Uterus (tissue), 4 donors: ENCODE results near the gene KRT82. TPM values are rescaled to one million over a fixed set of nuclear protein-coding genes. Genes with fewer than 3 reads are reported as not detected.

Experiments used
- DNase-seq, 2 donors: peaks; one replicate each; pipeline ENCODE4 v3.0.0-alpha.2; 2019 to 2020
- H3K27ac ChIP-seq, 2 donors: fragments of 200-600 bp; sonication (generic); 1 replicate in 1 of 2; 2 replicates in 1 of 2; pipeline ENCODE4 v1.5.1; 2016 to 2018
- H3K27me3 ChIP-seq, 2 donors: fragments of 200-600 bp; sonication (generic); one replicate each; pipeline ENCODE4 v1.5.1; 2018 to 2019; ENCODE audit warnings: control low read depth in 1 of 2
- H3K36me3 ChIP-seq, 2 donors: fragments of 200-600 bp; sonication (generic); one replicate each; pipeline ENCODE4 v1.5.1; 2019; ENCODE audit warnings: control low read depth in 1 of 2
- H3K4me1 ChIP-seq, 2 donors: fragments of 200-600 bp; sonication (generic); one replicate each; pipeline ENCODE4 v1.5.1; 2018 to 2019; ENCODE audit warnings: control low read depth in 1 of 2
- H3K4me3 ChIP-seq, 2 donors: fragments of 200-600 bp; sonication (generic); 1 replicate in 1 of 2; 2 replicates in 1 of 2; pipeline ENCODE4 v1.5.1; 2018 to 2019; ENCODE audit warnings: mild to moderate bottlenecking in 1 of 2
- H3K9me3 ChIP-seq, 2 donors: fragments of 200-600 bp; sonication (generic); one replicate each; pipeline ENCODE4 v1.5.1; 2019; ENCODE audit warnings: control low read depth in 1 of 2
- POLR2A ChIP-seq, 2 donors: fragments of 450-650 bp; IDR thresholded peaks; one replicate each; pipeline ENCODE4 v1.6.1; 2016; ENCODE audit warnings: antibody characterized with exemption in 2 of 2, mild to moderate bottlenecking in 1 of 2, moderate library complexity in 1 of 2
- intact Hi-C: fragments of 100-400 bp; cut with DNase I; formaldehyde crosslinking; loops from one replicate; pipeline ENCODE4 v1.15.1; 2023; ENCODE audit warnings: low total_unique reads
- total RNA-seq, 4 donors: library from RNA; depleted of rRNA in 3 of 4; stranded (reverse); fragments of >200 nt in 3 of 4; gene quantifications; one replicate each; pipeline versions ENCODE4 v1.1.0 to v1.2.4, GENCODE V29; 2014 to 2023
- TF ChIP-seq, protein P1 (sequence below), 4 experiments: fragments of 200-600 bp in 2 of 4; fragments of 450-650 bp in 2 of 4; sonication (generic) in 2 of 4; IDR thresholded peaks; one replicate each; pipeline ENCODE4 v1.5.1; 2016 to 2019; ENCODE audit warnings: antibody characterized with exemption in 4 of 4, mild to moderate bottlenecking in 2 of 4, moderate library complexity in 1 of 4
- donor health status: DM: yes; HTN: yes; CAD: no.

Gene KRT82
- total RNA-seq, 4 donors from 2014 or later, result not detected

DNA sequence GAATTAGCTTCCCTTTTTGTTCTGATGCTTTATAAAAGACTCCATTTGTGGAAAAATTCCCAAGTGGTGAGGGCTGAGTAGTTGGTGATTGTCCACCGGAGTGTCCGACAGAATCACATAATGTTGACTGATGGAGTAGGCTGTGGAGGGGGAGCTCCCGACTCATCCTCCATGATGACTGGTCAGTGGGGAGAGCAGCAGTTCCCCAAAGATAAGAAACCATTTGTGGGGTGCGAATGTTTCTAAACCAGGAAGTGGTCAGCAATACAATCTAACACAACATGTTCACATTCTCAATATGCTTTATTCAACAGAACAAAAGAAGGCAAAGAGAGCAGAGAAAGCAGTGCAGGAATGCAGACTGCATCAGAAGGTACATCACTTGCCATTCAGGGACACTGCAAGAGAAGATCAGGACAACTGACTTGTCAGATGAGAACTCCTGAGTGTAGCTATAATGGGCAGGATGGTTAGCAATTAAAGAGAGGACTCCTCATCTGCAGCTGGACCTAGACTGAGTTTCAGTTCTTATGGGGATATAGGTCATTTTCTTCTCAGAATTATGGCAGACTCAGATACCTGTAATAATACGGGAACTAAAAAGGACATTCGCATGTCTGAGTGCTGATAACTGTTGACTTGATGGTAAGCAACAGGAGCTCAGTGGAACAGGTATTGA is 40.4 kb upstream of the KRT82 start:
- no peak for TF ChIP-seq POLR2A (IDR thresholded peaks at IDR 0.05)
- TF ChIP-seq, protein P1, sequence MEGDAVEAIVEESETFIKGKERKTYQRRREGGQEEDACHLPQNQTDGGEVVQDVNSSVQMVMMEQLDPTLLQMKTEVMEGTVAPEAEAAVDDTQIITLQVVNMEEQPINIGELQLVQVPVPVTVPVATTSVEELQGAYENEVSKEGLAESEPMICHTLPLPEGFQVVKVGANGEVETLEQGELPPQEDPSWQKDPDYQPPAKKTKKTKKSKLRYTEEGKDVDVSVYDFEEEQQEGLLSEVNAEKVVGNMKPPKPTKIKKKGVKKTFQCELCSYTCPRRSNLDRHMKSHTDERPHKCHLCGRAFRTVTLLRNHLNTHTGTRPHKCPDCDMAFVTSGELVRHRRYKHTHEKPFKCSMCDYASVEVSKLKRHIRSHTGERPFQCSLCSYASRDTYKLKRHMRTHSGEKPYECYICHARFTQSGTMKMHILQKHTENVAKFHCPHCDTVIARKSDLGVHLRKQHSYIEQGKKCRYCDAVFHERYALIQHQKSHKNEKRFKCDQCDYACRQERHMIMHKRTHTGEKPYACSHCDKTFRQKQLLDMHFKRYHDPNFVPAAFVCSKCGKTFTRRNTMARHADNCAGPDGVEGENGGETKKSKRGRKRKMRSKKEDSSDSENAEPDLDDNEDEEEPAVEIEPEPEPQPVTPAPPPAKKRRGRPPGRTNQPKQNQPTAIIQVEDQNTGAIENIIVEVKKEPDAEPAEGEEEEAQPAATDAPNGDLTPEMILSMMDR (IDR thresholded peaks at IDR 0.05), result no peak
- Histone ChIP-seq H3K27ac (no peak overlapping the region), H3K4me1 (no peaks in the 10 kb centered on the region), H3K27me3 (no peaks in the 10 kb centered on the region), H3K36me3 (no peaks in the 10 kb centered on the region), H3K4me3 (no peak overlapping the region), H3K9me3 (no peaks in the 10 kb centered on the region)
- no peak for DNase-seq
- intact Hi-C loops, result no loop called here

DNA sequence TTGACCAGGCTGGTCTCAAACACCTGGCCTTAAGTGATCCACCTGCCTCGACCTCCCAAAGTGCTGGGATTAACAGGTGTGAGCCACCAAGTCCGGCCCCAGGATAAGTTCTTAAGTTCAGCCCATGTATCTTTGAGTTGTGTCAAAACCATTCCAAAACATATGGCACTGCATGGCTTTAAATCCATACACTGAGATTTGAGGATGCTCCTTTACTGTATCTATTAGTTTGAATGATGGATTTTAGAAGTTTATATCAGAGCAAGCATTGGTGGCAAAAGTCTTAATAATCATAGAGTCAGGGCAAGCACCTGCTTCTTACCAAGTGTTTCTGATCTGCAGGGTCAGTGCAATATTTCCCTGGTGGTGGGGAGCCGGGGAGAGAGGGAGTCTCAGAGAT is 39.7 kb upstream of the KRT82 start:
- DNase-seq, result no peak
- TF ChIP-seq POLR2A (IDR thresholded peaks at IDR 0.05), result no peak
- TF ChIP-seq, protein P1 (IDR thresholded peaks at IDR 0.05), result no peak
- H3K4me1 ChIP-seq, result no peaks in the 10 kb centered on the region
- H3K36me3 ChIP-seq, result no peaks in the 10 kb centered on the region
- no peaks in the 10 kb centered on the region for H3K9me3 ChIP-seq
- no peak overlapping the region for H3K4me3 ChIP-seq
- no peak overlapping the region for H3K27ac ChIP-seq
- intact Hi-C loops, result no loop called here
- H3K27me3 ChIP-seq, result no peaks in the 10 kb centered on the region

DNA sequence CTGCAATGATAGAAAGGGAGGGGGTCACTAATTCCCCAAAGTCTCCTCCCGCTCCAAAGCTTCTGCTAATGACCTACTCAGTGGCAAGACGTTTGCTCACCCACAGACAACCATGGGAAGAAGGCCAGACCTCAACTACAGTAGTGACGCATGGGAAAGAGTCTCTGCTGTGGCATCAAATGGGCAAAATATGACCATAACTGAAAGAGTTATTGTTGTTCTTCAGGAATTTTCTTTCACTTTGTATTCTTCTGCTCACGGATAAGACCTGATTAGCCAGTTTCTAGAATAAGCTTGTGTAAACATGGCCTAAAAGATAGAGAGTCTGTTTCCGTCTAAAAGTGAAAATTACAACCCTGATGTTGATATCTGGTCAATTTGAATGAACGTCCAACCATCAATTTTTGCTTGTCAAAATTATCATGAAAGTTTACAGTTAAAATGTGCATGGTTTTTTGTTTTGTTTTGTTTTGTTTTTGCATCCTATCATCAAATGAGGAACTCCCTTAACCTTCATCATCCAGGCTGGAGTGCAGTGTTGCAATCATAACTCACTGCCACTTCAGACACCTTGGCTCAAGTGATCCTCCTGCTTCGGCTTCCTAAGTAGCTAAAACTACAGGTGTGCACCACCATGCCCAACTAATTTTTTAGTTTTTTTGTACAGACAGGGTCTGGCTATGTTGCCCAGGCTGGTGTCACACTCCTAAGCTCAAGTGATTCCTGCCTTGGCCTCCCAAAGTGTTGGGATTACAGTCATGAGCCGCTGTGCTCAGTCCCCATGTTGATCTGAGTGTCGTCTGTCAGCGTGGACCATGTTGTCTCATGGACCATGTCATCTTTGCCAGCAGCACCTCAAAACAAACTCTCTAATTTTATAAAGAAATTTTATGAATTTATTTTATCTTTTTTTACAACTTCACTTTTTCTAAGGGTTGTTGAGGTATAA is 38.8 kb upstream of the KRT82 start:
- TF ChIP-seq, protein P1 (IDR thresholded peaks at IDR 0.05), result no peak
- TF ChIP-seq POLR2A (IDR thresholded peaks at IDR 0.05), result no peak
- no peak overlapping the region for H3K27ac ChIP-seq
- no peaks in the 10 kb centered on the region for H3K9me3 ChIP-seq
- no peaks in the 10 kb centered on the region for H3K4me1 ChIP-seq
- H3K36me3 ChIP-seq, result no peaks in the 10 kb centered on the region
- no peak overlapping the region for H3K4me3 ChIP-seq
- intact Hi-C loops, result no loop called here
- no peaks in the 10 kb centered on the region for H3K27me3 ChIP-seq
- no peak for DNase-seq

DNA sequence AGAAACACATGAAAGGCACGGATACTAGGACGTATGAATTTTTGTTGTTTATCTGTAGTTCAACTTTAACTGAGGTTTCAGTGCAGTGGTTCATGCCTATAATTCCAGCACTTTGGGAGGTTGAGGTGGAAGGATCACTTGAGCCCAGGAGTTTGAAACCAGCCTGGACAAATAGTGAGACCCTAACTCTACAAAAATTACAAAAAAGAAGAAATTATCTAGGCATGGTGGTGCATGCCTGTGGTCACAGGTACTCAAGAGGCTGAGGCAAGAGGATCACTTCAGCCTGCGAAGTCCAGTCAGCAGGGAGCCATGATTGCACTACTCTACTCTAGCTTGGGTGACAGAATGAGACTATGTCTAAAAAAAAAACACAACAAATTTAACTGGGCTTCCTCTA is 37.8 kb upstream of the KRT82 start:
- H3K4me1 ChIP-seq, result no peaks in the 10 kb centered on the region
- DNase-seq, result no peak
- H3K27ac ChIP-seq, result no peak overlapping the region
- no peak overlapping the region for H3K4me3 ChIP-seq
- TF ChIP-seq POLR2A (IDR thresholded peaks at IDR 0.05), result no peak
- TF ChIP-seq, protein P1 (IDR thresholded peaks at IDR 0.05), result no peak
- no peaks in the 10 kb centered on the region for H3K27me3 ChIP-seq
- no peaks in the 10 kb centered on the region for H3K9me3 ChIP-seq
- H3K36me3 ChIP-seq, result no peaks in the 10 kb centered on the region
- intact Hi-C loops, result no loop called here

DNA sequence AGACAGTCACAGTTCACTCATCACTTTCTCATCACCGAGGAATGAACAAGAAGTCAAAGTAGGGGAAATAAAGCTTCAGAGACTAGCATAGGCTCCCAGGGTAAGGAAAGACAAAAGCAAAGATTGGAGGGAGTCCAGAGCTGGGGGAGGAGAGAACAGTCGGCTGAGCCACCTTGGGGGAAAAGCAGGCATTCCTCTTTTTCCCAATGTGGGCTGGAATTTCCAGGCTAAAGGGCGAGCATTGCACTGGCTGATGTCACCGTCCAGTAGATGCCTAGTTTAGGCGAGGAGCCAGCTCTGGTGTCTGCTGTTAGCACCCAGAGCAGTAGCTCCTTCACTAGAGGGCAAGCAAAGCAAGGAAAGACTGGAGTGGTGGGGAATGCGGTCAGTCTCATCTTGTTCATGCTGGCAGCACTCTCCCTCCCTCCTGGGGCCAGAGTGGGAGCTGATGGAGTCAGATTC is 36.5 kb upstream of the KRT82 start:
- Histone ChIP-seq H3K9me3 (no peaks in the 10 kb centered on the region), H3K27ac (no peak overlapping the region), H3K36me3 (no peaks in the 10 kb centered on the region), H3K4me1 (no peaks in the 10 kb centered on the region), H3K27me3 (no peaks in the 10 kb centered on the region), H3K4me3 (no peak overlapping the region)
- no peak for DNase-seq
- intact Hi-C loops, result no loop called here
- TF ChIP-seq POLR2A (IDR thresholded peaks at IDR 0.05), result no peak
- TF ChIP-seq, protein P1 (IDR thresholded peaks at IDR 0.05), result no peak
